Sigmoid colon (tissue), 4 donors: ENCODE results near the gene BMPR1A.

Experiments used
- POLR2A ChIP-seq, 2 donors: fragments of 450-650 bp; IDR thresholded peaks; one replicate each; pipeline ENCODE4 v1.6.1; 2016; ENCODE audit warnings: antibody characterized with exemption in 2 of 2, mild to moderate bottlenecking in 2 of 2, moderate library complexity in 2 of 2
- POLR2AphosphoS5 ChIP-seq, 4 donors: sonication (generic); formaldehyde crosslinking; IDR thresholded peaks; one replicate each; pipeline ENCODE4 v1.6.1; 2017; ENCODE audit warnings: antibody characterized with exemption in 4 of 4
- TF ChIP-seq, protein P1 (sequence below), 4 experiments: fragments of 450-650 bp in 3 of 4; fragments of 200-600 bp in 1 of 4; IDR thresholded peaks; one replicate each; pipeline ENCODE4 v1.5.1; 2016 to 2019; ENCODE audit warnings: antibody characterized with exemption in 4 of 4, mild to moderate bottlenecking in 3 of 4, moderate library complexity in 2 of 4

DNA sequence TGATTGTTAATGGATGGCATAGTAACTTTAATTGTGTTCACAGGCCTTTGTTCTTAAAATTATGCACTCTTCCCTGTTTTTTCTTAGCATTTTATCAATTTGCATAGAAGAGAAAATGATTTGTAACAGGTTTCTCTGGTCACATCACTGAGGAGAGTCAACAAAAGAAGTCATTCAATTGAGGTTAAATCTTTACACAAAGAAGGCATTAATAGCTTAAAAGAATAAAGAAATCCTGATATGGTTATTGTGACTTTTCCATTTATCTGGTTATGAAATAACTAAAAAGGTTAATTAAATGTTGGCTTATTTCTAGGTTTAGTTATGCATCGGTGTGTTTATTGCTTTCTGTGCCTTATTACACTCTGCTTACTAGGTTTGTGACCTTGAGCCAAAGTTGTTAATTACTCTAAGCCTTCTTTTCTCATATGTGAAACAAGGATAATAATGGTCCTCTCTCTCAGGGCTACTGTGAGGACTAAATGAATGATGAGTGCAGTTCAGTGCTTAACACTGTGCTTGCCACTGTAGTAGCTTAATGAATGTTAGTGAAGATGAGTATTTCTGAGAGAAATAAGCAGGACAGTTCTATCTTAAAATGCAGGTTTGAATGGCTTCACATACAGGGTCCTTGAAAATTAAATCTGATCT is 12.1 kb downstream of the BMPR1A start:
- TF ChIP-seq, protein P1, sequence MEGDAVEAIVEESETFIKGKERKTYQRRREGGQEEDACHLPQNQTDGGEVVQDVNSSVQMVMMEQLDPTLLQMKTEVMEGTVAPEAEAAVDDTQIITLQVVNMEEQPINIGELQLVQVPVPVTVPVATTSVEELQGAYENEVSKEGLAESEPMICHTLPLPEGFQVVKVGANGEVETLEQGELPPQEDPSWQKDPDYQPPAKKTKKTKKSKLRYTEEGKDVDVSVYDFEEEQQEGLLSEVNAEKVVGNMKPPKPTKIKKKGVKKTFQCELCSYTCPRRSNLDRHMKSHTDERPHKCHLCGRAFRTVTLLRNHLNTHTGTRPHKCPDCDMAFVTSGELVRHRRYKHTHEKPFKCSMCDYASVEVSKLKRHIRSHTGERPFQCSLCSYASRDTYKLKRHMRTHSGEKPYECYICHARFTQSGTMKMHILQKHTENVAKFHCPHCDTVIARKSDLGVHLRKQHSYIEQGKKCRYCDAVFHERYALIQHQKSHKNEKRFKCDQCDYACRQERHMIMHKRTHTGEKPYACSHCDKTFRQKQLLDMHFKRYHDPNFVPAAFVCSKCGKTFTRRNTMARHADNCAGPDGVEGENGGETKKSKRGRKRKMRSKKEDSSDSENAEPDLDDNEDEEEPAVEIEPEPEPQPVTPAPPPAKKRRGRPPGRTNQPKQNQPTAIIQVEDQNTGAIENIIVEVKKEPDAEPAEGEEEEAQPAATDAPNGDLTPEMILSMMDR (IDR thresholded peaks at IDR 0.05): no peak
- no peak for TF ChIP-seq POLR2AphosphoS5 (IDR thresholded peaks at IDR 0.05)
- no peak for TF ChIP-seq POLR2A (IDR thresholded peaks at IDR 0.05)
